GM10248 (cell line): ENCODE results near the gene SPOCD1.

ENCODE experiments used
- CTCF ChIA-PET: fragments of 300-600 bp; sonication (Branson Sonifier 250); formaldehyde crosslinking; extraction: SDS; loops from one replicate; lab custom pipeline; 2021; ENCODE audit warnings: antibody characterized with exemption; lab: Yijun Ruan, JAX
- POLR2A ChIA-PET: fragments of 350-650 bp; sonication (Branson Sonifier 250); formaldehyde crosslinking; extraction: SDS; loops from one replicate; lab custom pipeline; 2020; ENCODE audit warnings: antibody characterized with exemption; lab: Yijun Ruan, JAX
- DNase-seq: peaks from one replicate; pipeline ENCODE4 v3.0.0; 2012; ENCODE audit errors: extremely low spot score
- TF ChIP-seq, protein P1 (sequence below): IDR thresholded peaks from 2 replicates; pipeline ENCODE4 v1.5.1; 2012; ENCODE audit warnings: mild to moderate bottlenecking, low read depth; ENCODE audit errors: extremely low read depth, missing control alignments, control extremely low read depth

Gene SPOCD1

DNA sequence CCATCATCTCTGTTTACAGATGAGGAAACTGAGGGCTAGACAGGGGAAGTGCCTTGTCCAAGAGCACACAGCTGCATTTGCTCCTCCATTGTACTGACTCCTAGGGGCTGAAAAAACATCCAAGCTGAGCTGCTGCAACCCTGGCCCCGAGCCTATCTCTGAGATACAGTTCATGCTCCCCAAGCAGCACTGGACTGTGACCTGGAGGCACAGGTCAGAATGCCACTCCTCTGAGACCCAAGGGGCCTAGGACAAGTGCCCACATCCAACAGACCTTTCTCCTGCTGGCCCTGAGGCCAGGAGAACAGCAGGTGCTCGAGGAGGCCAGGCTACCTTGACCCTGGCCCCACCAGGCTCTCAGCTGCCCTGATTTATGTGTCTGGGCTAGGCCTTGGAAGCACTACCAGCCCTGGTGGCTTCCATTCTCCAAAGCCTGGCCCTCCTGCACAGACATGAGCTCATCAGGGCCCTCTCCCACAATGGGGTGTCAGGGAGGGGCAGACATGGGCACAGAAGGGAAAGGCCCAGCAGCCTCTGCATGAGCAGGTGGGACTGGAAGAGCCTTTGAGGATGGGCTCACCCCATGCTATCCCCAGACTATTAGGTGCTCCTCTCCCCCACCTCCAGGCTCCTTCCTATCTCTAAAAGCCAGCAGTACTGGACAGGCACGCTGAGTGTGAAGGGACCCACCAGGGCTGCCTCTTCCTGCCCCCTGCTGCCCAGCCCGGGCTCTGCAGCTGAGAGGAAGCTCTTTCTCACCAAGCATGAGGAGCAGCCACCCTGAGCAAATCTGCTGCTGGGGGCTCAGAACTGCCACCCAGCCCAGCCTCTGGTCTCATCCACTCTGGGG is 70.5 kb downstream of the SPOCD1 start:
- ChIA-PET CTCF (interaction anchor here (0.8 to 6.2 kb wide), 26 partner anchors 9 to 196 kb away, joined by 3 to 67 read pairs (median 5); partner anchors contain the start of gene COL16A1), POLR2A (interaction anchor here (0.6 kb wide), 1 partner anchor 552 kb away, joined by 3 read pairs; no protein-coding TSS in a partner anchor)
- DNase-seq: peak; percentile 87
- TF ChIP-seq, protein P1, sequence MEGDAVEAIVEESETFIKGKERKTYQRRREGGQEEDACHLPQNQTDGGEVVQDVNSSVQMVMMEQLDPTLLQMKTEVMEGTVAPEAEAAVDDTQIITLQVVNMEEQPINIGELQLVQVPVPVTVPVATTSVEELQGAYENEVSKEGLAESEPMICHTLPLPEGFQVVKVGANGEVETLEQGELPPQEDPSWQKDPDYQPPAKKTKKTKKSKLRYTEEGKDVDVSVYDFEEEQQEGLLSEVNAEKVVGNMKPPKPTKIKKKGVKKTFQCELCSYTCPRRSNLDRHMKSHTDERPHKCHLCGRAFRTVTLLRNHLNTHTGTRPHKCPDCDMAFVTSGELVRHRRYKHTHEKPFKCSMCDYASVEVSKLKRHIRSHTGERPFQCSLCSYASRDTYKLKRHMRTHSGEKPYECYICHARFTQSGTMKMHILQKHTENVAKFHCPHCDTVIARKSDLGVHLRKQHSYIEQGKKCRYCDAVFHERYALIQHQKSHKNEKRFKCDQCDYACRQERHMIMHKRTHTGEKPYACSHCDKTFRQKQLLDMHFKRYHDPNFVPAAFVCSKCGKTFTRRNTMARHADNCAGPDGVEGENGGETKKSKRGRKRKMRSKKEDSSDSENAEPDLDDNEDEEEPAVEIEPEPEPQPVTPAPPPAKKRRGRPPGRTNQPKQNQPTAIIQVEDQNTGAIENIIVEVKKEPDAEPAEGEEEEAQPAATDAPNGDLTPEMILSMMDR: peak; percentile 74

DNA sequence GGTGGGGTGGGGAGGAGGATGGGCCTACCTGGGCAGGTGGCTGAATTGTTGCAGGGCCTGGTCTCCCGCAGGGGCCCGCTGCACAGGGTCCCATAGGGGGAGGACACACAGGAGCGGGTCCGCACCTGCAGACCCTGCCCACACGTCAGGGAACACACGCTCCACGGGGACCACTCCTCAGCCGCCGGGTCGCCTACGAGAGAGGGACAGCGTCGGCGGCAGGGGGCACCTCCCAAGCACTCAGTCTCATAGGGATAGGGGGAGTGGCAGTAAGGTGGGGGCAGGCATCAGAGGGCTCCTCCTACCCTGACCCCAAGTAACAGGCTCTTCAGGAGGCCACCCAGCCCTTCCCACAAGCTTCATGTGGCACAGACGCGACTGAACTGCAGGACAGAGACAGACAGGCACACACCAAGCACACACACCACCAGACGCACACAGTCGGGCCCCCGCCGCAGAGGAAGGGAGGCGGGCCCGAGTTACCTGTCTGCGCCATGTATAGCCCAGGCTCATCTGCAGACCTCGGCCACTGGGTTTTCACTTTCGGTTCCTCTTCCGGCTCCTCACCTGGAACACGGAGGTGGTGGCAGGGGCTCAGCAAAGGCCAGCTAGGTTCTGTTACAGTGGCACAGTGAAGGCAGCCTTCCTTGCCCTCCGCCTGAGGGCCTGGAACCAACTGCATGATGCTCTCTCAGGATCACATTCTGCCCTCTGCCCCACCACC is 71.5 kb downstream of the SPOCD1 start:
- CTCF ChIA-PET: interaction anchor here (1.1 to 6.2 kb wide), 9 partner anchors 9 to 152 kb away, joined by 3 to 67 read pairs (median 7); no protein-coding TSS in a partner anchor
- TF ChIP-seq, protein P1: no peak
- POLR2A ChIA-PET: no interaction called here
- peak; percentile 77 for DNase-seq

GRCh38 chr1:31742462-31743212 is 73.2 kb downstream of the SPOCD1 start:
- TF ChIP-seq, protein P1: no peak
- no peak for DNase-seq
- POLR2A ChIA-PET: no interaction called here
- CTCF ChIA-PET: interaction anchor here (1.4 to 1.8 kb wide), 4 partner anchors 8 to 78 kb away, joined by 3 to 7 read pairs (median 4); no protein-coding TSS in a partner anchor
